HepG2 (cell line): ENCODE data around the gene SALL2. TPM values are rescaled to one million over a fixed set of nuclear protein-coding genes. Genes with fewer than 3 reads are reported as not detected.

Experiments
- MLLT10 ChIP-seq: sonication (generic); formaldehyde crosslinking; IDR thresholded peaks from 2 replicates; pipeline ENCODE4 v1.4.0; 2020; ENCODE audit warnings: missing genetic modification reagents
- NFYB ChIP-seq: sonication (generic); formaldehyde crosslinking; IDR thresholded peaks from 2 replicates; pipeline ENCODE4 v1.4.0; 2020; ENCODE audit warnings: missing genetic modification reagents
- NR2F6 ChIP-seq, 2 experiments: IDR thresholded peaks; 2 replicates each; pipeline ENCODE4 v1.6.1; 2016; ENCODE audit warnings: antibody characterized with exemption in 1 of 2, mild to moderate bottlenecking in 1 of 2
- RBFOX2 ChIP-seq: fragments of 200-400 bp; formaldehyde crosslinking; IDR thresholded peaks from 2 replicates; pipeline ENCODE4 v1.6.1; 2017; ENCODE audit warnings: low read depth, mild to moderate bottlenecking, low read length
- RCOR2 ChIP-seq: IDR thresholded peaks from 2 replicates; pipeline ENCODE4 v1.6.1; 2016; ENCODE audit warnings: missing biosample characterization, missing genetic modification reagents
- SAP130 ChIP-seq: IDR thresholded peaks from 2 replicates; pipeline ENCODE4 v1.6.1; 2016; ENCODE audit warnings: low read depth
- SMYD3 ChIP-seq: sonication (generic); formaldehyde crosslinking; IDR thresholded peaks from 2 replicates; pipeline ENCODE4 v1.8.1; 2023; ENCODE audit warnings: mild to moderate bottlenecking, missing genetic modification reagents
- TCF12 ChIP-seq, 2 experiments: fragments of 450-650 bp in 1 of 2; sonication (generic) in 1 of 2; formaldehyde crosslinking in 1 of 2; IDR thresholded peaks; 2 replicates each; pipeline versions ENCODE4 v1.6.1 to v1.8.0; 2017 to 2022; ENCODE audit warnings: antibody characterized with exemption in 1 of 2, mild to moderate bottlenecking in 1 of 2, missing genetic modification reagents in 1 of 2, moderate library complexity in 1 of 2
- TMF1 ChIP-seq: sonication (generic); formaldehyde crosslinking; IDR thresholded peaks from 2 replicates; pipeline ENCODE4 v1.8.1; 2022; ENCODE audit warnings: low read depth, missing genetic modification reagents
- WIZ ChIP-seq: sonication (generic); formaldehyde crosslinking; IDR thresholded peaks from 2 replicates; pipeline ENCODE4 v1.5.1; 2020; ENCODE audit warnings: mild to moderate bottlenecking, missing genetic modification reagents
- ZBTB42 ChIP-seq: sonication (generic); formaldehyde crosslinking; IDR thresholded peaks from 2 replicates; pipeline ENCODE4 v1.5.0; 2020; ENCODE audit warnings: mild to moderate bottlenecking, missing genetic modification reagents
- ZFP37 ChIP-seq: sonication (generic); formaldehyde crosslinking; IDR thresholded peaks from 2 replicates; pipeline ENCODE4 v1.4.0; 2020; ENCODE audit warnings: missing genetic modification reagents, borderline replicate concordance
- ZFY ChIP-seq: sonication (generic); formaldehyde crosslinking; IDR thresholded peaks from 2 replicates; pipeline ENCODE4 v1.4.0; 2020; ENCODE audit warnings: missing genetic modification reagents
- ZNF496 ChIP-seq: sonication (generic); formaldehyde crosslinking; IDR thresholded peaks from 2 replicates; pipeline ENCODE4 v1.8.1; 2023; ENCODE audit warnings: mild to moderate bottlenecking, moderate library complexity, missing genetic modification reagents; ENCODE audit not compliant: insufficient replicate concordance
- polyA plus RNA-seq, 8 experiments: library from polyadenylated mRNA; depleted of rRNA in 3 of 8; stranded (reverse) in 7 of 8; unstranded in 1 of 8; fragments of >200 nt; fragmentation: Illumina TruSeq in 4 of 8; extraction: Trizol in 4 of 8; gene quantifications; 2 replicates each; pipeline versions ENCODE4 v1.2.1 to v1.2.3, GENCODE V29; 2011 to 2016; ENCODE audit warnings: low read depth in 4 of 8, missing spikeins in 1 of 8, mixed read lengths in 1 of 8; ENCODE audit not compliant: insufficient read depth in 1 of 8
- total RNA-seq, 5 experiments: library from RNA; depleted of rRNA; stranded (reverse); fragments of >200 nt; fragmentation: Illumina TruSeq; extraction: Trizol; gene quantifications; 2 replicates each; pipeline ENCODE4 v1.2.3, GENCODE V29; 2016; ENCODE audit warnings: low read depth in 1 of 5
- TF ChIP-seq, protein P1 (sequence below), 2 experiments: sonication (generic) in 1 of 2; formaldehyde crosslinking in 1 of 2; IDR thresholded peaks; 2 replicates each; pipeline versions ENCODE4 v1.4.0 to v1.6.1; 2016 to 2020; ENCODE audit warnings: borderline replicate concordance in 1 of 2, low read depth in 1 of 2, mild to moderate bottlenecking in 1 of 2, missing genetic modification reagents in 1 of 2
- TF ChIP-seq, protein P2 (sequence below): sonication (generic); formaldehyde crosslinking; IDR thresholded peaks from 2 replicates; pipeline ENCODE4 v1.5.1; 2020; ENCODE audit warnings: missing genetic modification reagents, mild to moderate bottlenecking, borderline replicate concordance
- TF ChIP-seq, protein P3 (sequence below): sonication (generic); formaldehyde crosslinking; IDR thresholded peaks from 2 replicates; pipeline ENCODE4 v1.8.0; 2022; ENCODE audit warnings: mild to moderate bottlenecking, missing genetic modification reagents, moderate library complexity
- TF ChIP-seq, protein P4 (sequence below): sonication (generic); formaldehyde crosslinking; IDR thresholded peaks from 2 replicates; pipeline ENCODE4 v1.4.0; 2020; ENCODE audit warnings: missing genetic modification reagents, borderline replicate concordance
- TF ChIP-seq, protein P5 (sequence below): sonication (generic); formaldehyde crosslinking; conservative IDR thresholded peaks from 2 replicates; pipeline ENCODE4 v1.5.0; 2020; ENCODE audit warnings: missing genetic modification reagents

Gene SALL2
- total and polyA plus RNA-seq, 2 of the 13 experiments (the other 11 are each of a cell fraction or from before 2014, with no cell fraction given): 4.9 to 5.8 TPM

DNA sequence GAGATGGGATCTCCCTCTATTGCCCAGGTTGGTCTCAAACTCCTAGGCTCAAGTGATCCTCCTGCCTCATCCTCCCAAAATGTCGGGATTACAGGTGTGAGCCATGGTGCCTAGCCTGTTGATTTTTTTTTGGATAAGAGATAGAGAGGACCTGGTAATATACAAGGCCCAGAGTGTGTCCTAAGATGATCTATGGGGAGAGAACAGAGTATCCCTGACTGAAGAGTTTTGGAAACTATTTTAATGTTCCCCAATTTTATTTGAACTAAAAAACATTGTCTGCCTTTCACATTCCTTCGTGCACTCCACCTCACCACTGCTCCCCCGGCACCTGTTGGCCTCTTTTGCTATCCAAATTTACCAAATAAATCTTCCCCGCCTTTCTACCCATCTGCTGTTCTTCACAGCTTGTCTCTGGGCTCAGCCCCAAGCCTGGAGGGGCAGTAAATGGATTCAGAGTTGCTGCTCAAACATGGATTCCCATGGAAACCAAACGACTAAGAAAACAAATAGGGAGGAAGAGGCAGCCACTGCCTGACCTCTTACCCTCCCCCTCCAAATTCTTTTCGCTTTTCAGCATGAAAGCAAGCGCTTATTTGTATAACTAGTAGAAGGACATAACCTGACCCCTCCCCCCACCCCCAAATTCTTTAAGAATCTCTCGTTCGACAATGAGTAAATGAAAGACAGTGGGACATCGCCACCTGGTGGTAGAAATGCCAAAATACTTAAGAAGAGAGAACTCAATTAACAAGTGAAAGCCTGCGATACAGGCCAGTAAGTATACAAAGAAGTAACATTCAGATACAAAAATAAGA, 31.1 kb upstream of the SALL2 start (continued):
- peak; percentile 90 for TF ChIP-seq NR2F6 (IDR thresholded peaks at IDR 0.05)
- TF ChIP-seq NR2F6 (CRISPR knock-in tag; IDR thresholded peaks at IDR 0.05): peak; percentile 88
- TF ChIP-seq SAP130: peak; percentile 72
- no peak for TF ChIP-seq WIZ (CRISPR knock-in tag)
- no peak for TF ChIP-seq TCF12 (IDR thresholded peaks at IDR 0.05)
- no peak for TF ChIP-seq TCF12 (CRISPR knock-in tag; IDR thresholded peaks at IDR 0.05)
- TF ChIP-seq RBFOX2: no peak
- no peak for TF ChIP-seq ZNF496 (CRISPR knock-in tag)
- peak; percentile 39; the same call in 1 of the 2 replicates for TF ChIP-seq ZFP37 (CRISPR knock-in tag)
- TF ChIP-seq TMF1 (CRISPR knock-in tag): no peak
- TF ChIP-seq RCOR2 (CRISPR knock-in tag): peak; percentile 61; the same call in 1 of the 2 replicates
- TF ChIP-seq, protein P1, sequence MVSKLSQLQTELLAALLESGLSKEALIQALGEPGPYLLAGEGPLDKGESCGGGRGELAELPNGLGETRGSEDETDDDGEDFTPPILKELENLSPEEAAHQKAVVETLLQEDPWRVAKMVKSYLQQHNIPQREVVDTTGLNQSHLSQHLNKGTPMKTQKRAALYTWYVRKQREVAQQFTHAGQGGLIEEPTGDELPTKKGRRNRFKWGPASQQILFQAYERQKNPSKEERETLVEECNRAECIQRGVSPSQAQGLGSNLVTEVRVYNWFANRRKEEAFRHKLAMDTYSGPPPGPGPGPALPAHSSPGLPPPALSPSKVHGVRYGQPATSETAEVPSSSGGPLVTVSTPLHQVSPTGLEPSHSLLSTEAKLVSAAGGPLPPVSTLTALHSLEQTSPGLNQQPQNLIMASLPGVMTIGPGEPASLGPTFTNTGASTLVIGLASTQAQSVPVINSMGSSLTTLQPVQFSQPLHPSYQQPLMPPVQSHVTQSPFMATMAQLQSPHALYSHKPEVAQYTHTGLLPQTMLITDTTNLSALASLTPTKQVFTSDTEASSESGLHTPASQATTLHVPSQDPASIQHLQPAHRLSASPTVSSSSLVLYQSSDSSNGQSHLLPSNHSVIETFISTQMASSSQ (IDR thresholded peaks at IDR 0.05; ENCODE audit: low read depth): 0 out of 2 replicates have a peak, but pooled peaks have one; percentile 13
- TF ChIP-seq, protein P1 (CRISPR knock-in tag; IDR thresholded peaks at IDR 0.05; ENCODE audit: borderline replicate concordance): no peak; the same call in 1 of the 2 replicates
- TF ChIP-seq, protein P2, sequence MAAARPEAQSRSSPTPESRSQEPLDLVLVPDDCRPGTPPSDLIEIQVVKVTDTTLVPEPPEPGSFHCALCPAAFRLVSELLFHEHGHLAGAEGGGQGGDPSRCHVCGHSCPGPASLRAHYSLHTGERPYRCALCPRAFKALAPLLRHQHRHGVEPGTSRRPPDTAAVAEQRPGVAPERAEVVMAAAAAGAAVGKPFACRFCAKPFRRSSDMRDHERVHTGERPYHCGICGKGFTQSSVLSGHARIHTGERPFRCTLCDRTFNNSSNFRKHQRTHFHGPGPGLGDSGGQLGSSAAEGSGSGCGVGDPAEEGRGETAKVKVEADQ (CRISPR knock-in tag): no peak
- no peak for TF ChIP-seq ZBTB42
- no peak for TF ChIP-seq ZFY (CRISPR knock-in tag)
- TF ChIP-seq, protein P3, sequence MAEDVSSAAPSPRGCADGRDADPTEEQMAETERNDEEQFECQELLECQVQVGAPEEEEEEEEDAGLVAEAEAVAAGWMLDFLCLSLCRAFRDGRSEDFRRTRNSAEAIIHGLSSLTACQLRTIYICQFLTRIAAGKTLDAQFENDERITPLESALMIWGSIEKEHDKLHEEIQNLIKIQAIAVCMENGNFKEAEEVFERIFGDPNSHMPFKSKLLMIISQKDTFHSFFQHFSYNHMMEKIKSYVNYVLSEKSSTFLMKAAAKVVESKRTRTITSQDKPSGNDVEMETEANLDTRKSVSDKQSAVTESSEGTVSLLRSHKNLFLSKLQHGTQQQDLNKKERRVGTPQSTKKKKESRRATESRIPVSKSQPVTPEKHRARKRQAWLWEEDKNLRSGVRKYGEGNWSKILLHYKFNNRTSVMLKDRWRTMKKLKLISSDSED: no peak
- no peak for TF ChIP-seq SMYD3
- TF ChIP-seq, protein P4, sequence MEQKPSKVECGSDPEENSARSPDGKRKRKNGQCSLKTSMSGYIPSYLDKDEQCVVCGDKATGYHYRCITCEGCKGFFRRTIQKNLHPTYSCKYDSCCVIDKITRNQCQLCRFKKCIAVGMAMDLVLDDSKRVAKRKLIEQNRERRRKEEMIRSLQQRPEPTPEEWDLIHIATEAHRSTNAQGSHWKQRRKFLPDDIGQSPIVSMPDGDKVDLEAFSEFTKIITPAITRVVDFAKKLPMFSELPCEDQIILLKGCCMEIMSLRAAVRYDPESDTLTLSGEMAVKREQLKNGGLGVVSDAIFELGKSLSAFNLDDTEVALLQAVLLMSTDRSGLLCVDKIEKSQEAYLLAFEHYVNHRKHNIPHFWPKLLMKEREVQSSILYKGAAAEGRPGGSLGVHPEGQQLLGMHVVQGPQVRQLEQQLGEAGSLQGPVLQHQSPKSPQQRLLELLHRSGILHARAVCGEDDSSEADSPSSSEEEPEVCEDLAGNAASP (CRISPR knock-in tag): 0 out of 2 replicates have a peak, but pooled peaks have one; percentile 39
- TF ChIP-seq, protein P5, sequence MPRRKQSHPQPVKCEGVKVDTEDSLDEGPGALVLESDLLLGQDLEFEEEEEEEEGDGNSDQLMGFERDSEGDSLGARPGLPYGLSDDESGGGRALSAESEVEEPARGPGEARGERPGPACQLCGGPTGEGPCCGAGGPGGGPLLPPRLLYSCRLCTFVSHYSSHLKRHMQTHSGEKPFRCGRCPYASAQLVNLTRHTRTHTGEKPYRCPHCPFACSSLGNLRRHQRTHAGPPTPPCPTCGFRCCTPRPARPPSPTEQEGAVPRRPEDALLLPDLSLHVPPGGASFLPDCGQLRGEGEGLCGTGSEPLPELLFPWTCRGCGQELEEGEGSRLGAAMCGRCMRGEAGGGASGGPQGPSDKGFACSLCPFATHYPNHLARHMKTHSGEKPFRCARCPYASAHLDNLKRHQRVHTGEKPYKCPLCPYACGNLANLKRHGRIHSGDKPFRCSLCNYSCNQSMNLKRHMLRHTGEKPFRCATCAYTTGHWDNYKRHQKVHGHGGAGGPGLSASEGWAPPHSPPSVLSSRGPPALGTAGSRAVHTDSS (CRISPR knock-in tag): no peak
- TF ChIP-seq NFYB: no peak
- no peak for TF ChIP-seq MLLT10
